Spleen (tissue), 11 donors: ENCODE results near the gene SMAD2. TPM values are rescaled to one million over a fixed set of nuclear protein-coding genes. Genes with fewer than 3 reads are reported as not detected.

Experiments
- DNase-seq: peaks from one replicate; pipeline ENCODE4 v3.0.0-alpha.2; 2020
- H3K27ac ChIP-seq, 8 donors: fragments of 200-600 bp; sonication (generic) in 7 of 8; 1 replicate in 4 of 8; 2 replicates in 4 of 8; pipeline versions ENCODE4 v1.5.0 to v1.8.0; 2016 to 2021; ENCODE audit warnings: inconsistent platforms in 4 of 8, mild to moderate bottlenecking in 4 of 8, moderate library complexity in 1 of 8
- H3K27me3 ChIP-seq, 7 donors: fragments of 200-600 bp; sonication (generic) in 6 of 7; replicated peaks in 1 of 7; 1 replicate in 4 of 7; 2 replicates in 3 of 7; pipeline versions ENCODE4 v1.5.0 to v1.8.0; 2016 to 2021; ENCODE audit warnings: inconsistent platforms in 3 of 7, mild to moderate bottlenecking in 1 of 7
- H3K36me3 ChIP-seq, 6 donors: fragments of 200-600 bp; sonication (generic) in 5 of 6; 1 replicate in 4 of 6; 2 replicates in 2 of 6; pipeline versions ENCODE4 v1.5.0 to v1.8.0; 2016 to 2021; ENCODE audit warnings: inconsistent platforms in 2 of 6
- H3K4me1 ChIP-seq, 6 donors: fragments of 200-600 bp; sonication (generic) in 5 of 6; 1 replicate in 3 of 6; 2 replicates in 3 of 6; pipeline versions ENCODE4 v1.5.0 to v1.8.0; 2016 to 2021; ENCODE audit warnings: inconsistent platforms in 3 of 6
- H3K4me3 ChIP-seq, 8 donors: fragments of 200-600 bp; sonication (generic) in 7 of 8; 1 replicate in 4 of 8; 2 replicates in 4 of 8; pipeline versions ENCODE4 v1.5.0 to v1.8.0; 2016 to 2021; ENCODE audit warnings: inconsistent platforms in 4 of 8, mild to moderate bottlenecking in 4 of 8, moderate library complexity in 2 of 8
- H3K9me3 ChIP-seq, 8 donors: fragments of 200-600 bp; sonication (generic) in 7 of 8; 1 replicate in 4 of 8; 2 replicates in 4 of 8; pipeline versions ENCODE4 v1.5.0 to v1.8.0; 2016 to 2021; ENCODE audit warnings: inconsistent platforms in 4 of 8
- CTCF ChIP-seq, 11 experiments: fragments of 200-600 bp in 7 of 11; fragments of 450-650 bp in 4 of 11; sonication (generic) in 4 of 11; IDR thresholded peaks in 8 of 11; conservative IDR thresholded peaks in 3 of 11; 1 replicate in 7 of 11; 2 replicates in 4 of 11; pipeline versions ENCODE4 v1.4.0 to v1.8.0; 2016 to 2021; ENCODE audit warnings: antibody characterized with exemption in 11 of 11, inconsistent platforms in 4 of 11, mild to moderate bottlenecking in 1 of 11
- POLR2A ChIP-seq, 3 donors: fragments of 450-650 bp; IDR thresholded peaks; one replicate each; pipeline ENCODE4 v1.5.1; 2017; ENCODE audit warnings: antibody characterized with exemption in 3 of 3, mild to moderate bottlenecking in 1 of 3
- POLR2AphosphoS5 ChIP-seq, 3 donors: sonication (generic); formaldehyde crosslinking; IDR thresholded peaks; one replicate each; pipeline ENCODE4 v1.5.1; 2017; ENCODE audit warnings: antibody characterized with exemption in 3 of 3
- WGBS, 5 donors: extraction: QIAGEN DNeasy Blood & Tissue Kit in 3 of 5; methylation state at CpG; one replicate each; pipeline versions ENCODE4 v1.1.5 to v1.1.7; 2013 to 2018; 5-methylcytosine and 5-hydroxymethylcytosine counted together
- intact Hi-C: fragments of 100-400 bp; cut with DNase I; formaldehyde crosslinking; loops from one replicate; pipeline ENCODE4 v1.15.0; 2023; ENCODE audit warnings: low total_unique reads
- polyA plus RNA-seq, 3 donors: library from polyadenylated mRNA; stranded (reverse); fragments of 200-250 nt; gene quantifications; one replicate each; pipeline ENCODE4 v1.2.1, GENCODE V29; 2013
- total RNA-seq, 7 donors: library from RNA; depleted of rRNA in 3 of 7; stranded (reverse); fragments of >200 nt in 3 of 7; fragmentation: NEBNext Ultra II Directional in 4 of 7; extraction: Animal tissue kit (Norgen Biotek cat#: 25700) in 4 of 7; gene quantifications; one replicate each; pipeline versions ENCODE4 v1.1.0 to v1.2.1, GENCODE V29; 2016 to 2021
- donor health status: healthy with polysubstance abuse.
- donor health status: DM: no; HTN: no; CAD: no; lungs with moderate emphysema.
- donor health status: DM: no; HTN: no; CAD: no.
- donor health status: Bipolar disorder and iron deficiency.
- donor health status: healthy.
- donor health status: DM: no; HTN: no; CAD: no.
- donor health status: DM: yes; HTN: yes; CAD: no.

The SMAD2 gene
- total and polyA plus RNA-seq, 10 donors: 13.2 to 162 (median 94.0) TPM

DNA sequence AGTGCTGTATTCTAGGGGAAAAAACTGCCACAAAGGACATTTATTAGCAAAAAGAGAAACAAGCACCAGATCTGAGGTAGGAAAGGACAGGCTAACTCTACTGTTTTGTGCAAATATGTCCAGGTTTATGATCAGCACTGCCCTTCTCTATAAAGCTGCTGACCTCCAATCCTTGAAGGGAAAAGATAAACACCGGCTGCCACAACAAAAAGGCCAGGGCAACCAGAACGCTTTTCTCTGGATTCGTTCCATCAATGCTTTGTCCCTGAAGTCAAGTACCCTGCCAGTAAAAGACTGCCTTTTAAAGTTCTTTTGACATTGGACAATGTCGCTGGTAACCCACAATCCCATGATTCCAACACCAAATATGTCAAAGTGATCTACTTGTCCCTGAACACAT, 21.0 kb downstream of the SMAD2 start:
- intact Hi-C loops: no loop called here
- no peak for DNase-seq
- 70 to 84% (median 80%) methylated on average over 4 of the region's 4 CpGs for WGBS, 5 donors
- no peak overlapping the region for H3K4me3 ChIP-seq
- peak overlapping the region in 2 of 8 donors; percentile 7 to 21 for H3K27ac ChIP-seq
- TF ChIP-seq CTCF (IDR thresholded peaks at IDR 0.05 in 8 of 11, conservative IDR thresholded peaks at IDR 0.05 in 3 of 11) (no peak), POLR2AphosphoS5 (IDR thresholded peaks at IDR 0.05) (no peak), POLR2A (IDR thresholded peaks at IDR 0.05) (no peak)
- peaks cover 0 to 44% (median 2%) of the 10 kb centered on the region in 6 donors for H3K36me3 ChIP-seq
- no peaks in the 10 kb centered on the region for H3K27me3 ChIP-seq
- peaks cover 11 to 53% (median 36%) of the 10 kb centered on the region in 6 donors for H3K4me1 ChIP-seq
- peaks cover 4 to 25% (median 13%) of the 10 kb centered on the region in 8 donors for H3K9me3 ChIP-seq

- 82 to 95% (median 93%) methylated on average over 6 of the region's 6 CpGs for WGBS, 5 donors
- peaks cover 11 to 44% (median 30%) of the 10 kb centered on the region in 6 donors for H3K4me1 ChIP-seq
- TF ChIP-seq CTCF (IDR thresholded peaks at IDR 0.05 in 8 of 11, conservative IDR thresholded peaks at IDR 0.05 in 3 of 11) (no peak), POLR2AphosphoS5 (IDR thresholded peaks at IDR 0.05) (no peak), POLR2A (IDR thresholded peaks at IDR 0.05) (no peak)
- H3K36me3 ChIP-seq: peaks cover 0 to 50% (median 2%) of the 10 kb centered on the region in 6 donors
- peaks cover 4 to 34% (median 21%) of the 10 kb centered on the region in 8 donors for H3K9me3 ChIP-seq
- intact Hi-C loops: no loop called here
- DNase-seq: no peak
- no peak overlapping the region for H3K4me3 ChIP-seq
- H3K27me3 ChIP-seq: no peaks in the 10 kb centered on the region
- H3K27ac ChIP-seq: no peak overlapping the region
Measured at GRCh38 chr18:47908592-47908991, 21.9 kb downstream of the SMAD2 start.

GRCh38 chr18:47906408-47906807, 24.1 kb downstream of the SMAD2 start:
- TF ChIP-seq POLR2AphosphoS5 (IDR thresholded peaks at IDR 0.05) (no peak), POLR2A (IDR thresholded peaks at IDR 0.05) (no peak), CTCF (IDR thresholded peaks at IDR 0.05 in 8 of 11, conservative IDR thresholded peaks at IDR 0.05 in 3 of 11) (no peak)
- DNase-seq: no peak
- H3K9me3 ChIP-seq: peaks cover 4 to 44% (median 25%) of the 10 kb centered on the region in 8 donors
- intact Hi-C loops: no loop called here
- peaks cover 0 to 50% (median 2%) of the 10 kb centered on the region in 6 donors for H3K36me3 ChIP-seq
- 91 to 99% (median 97%) methylated on average over 3 of the region's 3 CpGs for WGBS, 5 donors
- no peaks in the 10 kb centered on the region for H3K27me3 ChIP-seq
- H3K27ac ChIP-seq: no peak overlapping the region
- H3K4me3 ChIP-seq: no peak overlapping the region
- peaks cover 8 to 39% (median 26%) of the 10 kb centered on the region in 6 donors for H3K4me1 ChIP-seq

GRCh38 chr18:47903809-47904208, 26.6 kb downstream of the SMAD2 start:
- Histone ChIP-seq H3K27ac (no peak overlapping the region), H3K4me1 (peaks cover 19 to 42% (median 25%) of the 10 kb centered on the region in 6 donors), H3K4me3 (no peak overlapping the region), H3K9me3 (peaks cover 4 to 51% (median 27%) of the 10 kb centered on the region in 8 donors), H3K36me3 (peaks cover 0 to 38% (median 0%) of the 10 kb centered on the region in 6 donors), H3K27me3 (no peaks in the 10 kb centered on the region)
- WGBS, 5 donors: 96 to 99% (median 97%) methylated on average over 2 of the region's 2 CpGs
- no peak for TF ChIP-seq CTCF (IDR thresholded peaks at IDR 0.05 in 8 of 11, conservative IDR thresholded peaks at IDR 0.05 in 3 of 11)
- DNase-seq: no peak
- intact Hi-C loops: no loop called here
